ENCODE measurements around the gene FAM222A. TPM values are rescaled to one million over a fixed set of nuclear protein-coding genes. Genes with fewer than 3 reads are reported as not detected.

FAM222A gene
- polyA plus RNA-seq, 1 donor (not counting 4 experiments of a cell fraction or from before 2014, with no cell fraction given): 0.05 TPM

GRCh38 chr12:109697270-109697553 lies 16.4 kb upstream of the FAM222A start:
- H3K27me3 ChIP-seq (ENCODE audit: control insufficient read depth, extremely low read depth, insufficient read depth, low read length): no peaks in the 10 kb centered on the region
- no peaks in the 10 kb centered on the region for H3K4me1 ChIP-seq (ENCODE audit: control insufficient read depth, extremely low read depth, insufficient read depth, low read length)
- no peaks in the 10 kb centered on the region for H3K79me2 ChIP-seq (ENCODE audit: control insufficient read depth, insufficient read depth, low read length)
- H3K9me3 ChIP-seq (ENCODE audit: control insufficient read depth, low read depth, low read length): no peaks in the 10 kb centered on the region
- H3K27ac ChIP-seq (ENCODE audit: control insufficient read depth, insufficient read depth, low read length): no peak overlapping the region
- no peak for TF ChIP-seq EZH2 (IDR thresholded peaks at IDR 0.05; ENCODE audit: low read length)
- TF ChIP-seq, protein P1, sequence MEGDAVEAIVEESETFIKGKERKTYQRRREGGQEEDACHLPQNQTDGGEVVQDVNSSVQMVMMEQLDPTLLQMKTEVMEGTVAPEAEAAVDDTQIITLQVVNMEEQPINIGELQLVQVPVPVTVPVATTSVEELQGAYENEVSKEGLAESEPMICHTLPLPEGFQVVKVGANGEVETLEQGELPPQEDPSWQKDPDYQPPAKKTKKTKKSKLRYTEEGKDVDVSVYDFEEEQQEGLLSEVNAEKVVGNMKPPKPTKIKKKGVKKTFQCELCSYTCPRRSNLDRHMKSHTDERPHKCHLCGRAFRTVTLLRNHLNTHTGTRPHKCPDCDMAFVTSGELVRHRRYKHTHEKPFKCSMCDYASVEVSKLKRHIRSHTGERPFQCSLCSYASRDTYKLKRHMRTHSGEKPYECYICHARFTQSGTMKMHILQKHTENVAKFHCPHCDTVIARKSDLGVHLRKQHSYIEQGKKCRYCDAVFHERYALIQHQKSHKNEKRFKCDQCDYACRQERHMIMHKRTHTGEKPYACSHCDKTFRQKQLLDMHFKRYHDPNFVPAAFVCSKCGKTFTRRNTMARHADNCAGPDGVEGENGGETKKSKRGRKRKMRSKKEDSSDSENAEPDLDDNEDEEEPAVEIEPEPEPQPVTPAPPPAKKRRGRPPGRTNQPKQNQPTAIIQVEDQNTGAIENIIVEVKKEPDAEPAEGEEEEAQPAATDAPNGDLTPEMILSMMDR (optimal IDR thresholded peaks at IDR 0.05 in 1 of 3, IDR thresholded peaks at IDR 0.05 in 1 of 3, conservative IDR thresholded peaks at IDR 0.05 in 1 of 3; ENCODE audit: extremely low read depth in 1 of 3, insufficient read depth in 2 of 3, low read length in 3 of 3): no peak
- H3K4me2 ChIP-seq (ENCODE audit: control insufficient read depth, extremely low read depth, insufficient read depth, low read depth, low read length): no peak overlapping the region
- dilution Hi-C loops (cut with MboI; ENCODE audit: extremely low pct_ligation_motif_present, low sequenced_read_pairs): no loop called here
- no peak overlapping the region for H3K9ac ChIP-seq (ENCODE audit: control insufficient read depth, extremely low read depth, insufficient read depth, low read length)
- FAIRE-seq: no peak
- DNase-seq (ENCODE audit: low read depth, low spot score): no peak
- no peak overlapping the region for H2AFZ ChIP-seq (ENCODE audit: control insufficient read depth, low read length)
- no peaks in the 10 kb centered on the region for H4K20me1 ChIP-seq (ENCODE audit: control insufficient read depth, extremely low read depth, insufficient read depth, low read length)
- H3K36me3 ChIP-seq (ENCODE audit: control insufficient read depth in 2 of 2, extremely low read depth in 1 of 2, insufficient read depth in 2 of 2, low read length in 2 of 2): no peaks in the 10 kb centered on the region
- H3K9me1 ChIP-seq (ENCODE audit: control insufficient read depth, extremely low read depth, insufficient read depth, low read length): no peaks in the 10 kb centered on the region
- H3K4me3 ChIP-seq (ENCODE audit: control insufficient read depth in 2 of 3, extremely low read depth in 1 of 3, insufficient read depth in 2 of 3, low read depth in 1 of 3, low read length in 3 of 3): no peak overlapping the region

DNA sequence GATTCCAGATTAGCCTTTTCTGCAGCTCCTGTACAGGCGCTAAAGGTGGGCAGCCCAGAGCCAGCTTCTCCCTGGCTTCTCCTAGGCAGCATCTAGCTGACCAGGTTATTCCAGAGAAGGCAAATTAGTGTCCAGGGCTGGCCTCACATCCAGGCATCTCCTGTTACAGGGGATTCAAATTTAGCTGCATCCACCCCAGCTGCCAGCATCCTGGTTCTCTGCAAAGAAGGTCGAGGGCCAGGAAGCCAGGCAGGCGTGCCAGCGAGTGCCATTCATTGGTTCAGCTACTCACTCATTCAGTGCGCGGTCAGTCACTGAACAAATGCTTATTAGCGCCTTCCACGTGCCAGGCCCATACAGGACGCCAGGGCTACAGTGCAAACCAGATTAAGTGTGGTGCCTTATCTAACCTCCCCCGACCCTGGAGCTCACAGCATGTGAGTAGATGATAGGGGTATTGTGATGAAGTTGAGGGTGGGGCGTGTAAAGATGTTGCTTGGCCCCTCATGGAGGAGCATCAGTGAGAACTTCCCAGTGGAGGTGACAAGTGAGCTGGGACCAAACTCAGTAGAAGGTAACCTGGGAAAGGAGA lies 15.7 kb upstream of the FAM222A start:
- no peak for FAIRE-seq
- Histone ChIP-seq H2AFZ (ENCODE audit: control insufficient read depth, low read length) (no peak overlapping the region), H3K9me3 (ENCODE audit: control insufficient read depth, low read depth, low read length) (no peaks in the 10 kb centered on the region), H3K36me3 (ENCODE audit: control insufficient read depth in 2 of 2, extremely low read depth in 1 of 2, insufficient read depth in 2 of 2, low read length in 2 of 2) (no peaks in the 10 kb centered on the region), H4K20me1 (ENCODE audit: control insufficient read depth, extremely low read depth, insufficient read depth, low read length) (no peaks in the 10 kb centered on the region), H3K4me1 (ENCODE audit: control insufficient read depth, extremely low read depth, insufficient read depth, low read length) (no peaks in the 10 kb centered on the region), H3K9me1 (ENCODE audit: control insufficient read depth, extremely low read depth, insufficient read depth, low read length) (no peaks in the 10 kb centered on the region), H3K27ac (ENCODE audit: control insufficient read depth, insufficient read depth, low read length) (no peak overlapping the region), H3K27me3 (ENCODE audit: control insufficient read depth, extremely low read depth, insufficient read depth, low read length) (no peaks in the 10 kb centered on the region), H3K4me2 (ENCODE audit: control insufficient read depth, extremely low read depth, insufficient read depth, low read depth, low read length) (no peak overlapping the region), H3K4me3 (ENCODE audit: control insufficient read depth in 2 of 3, extremely low read depth in 1 of 3, insufficient read depth in 2 of 3, low read depth in 1 of 3, low read length in 3 of 3) (no peak overlapping the region), H3K79me2 (ENCODE audit: control insufficient read depth, insufficient read depth, low read length) (no peaks in the 10 kb centered on the region), H3K9ac (ENCODE audit: control insufficient read depth, extremely low read depth, insufficient read depth, low read length) (no peak overlapping the region)
- dilution Hi-C loops (cut with MboI; ENCODE audit: extremely low pct_ligation_motif_present, low sequenced_read_pairs): no loop called here
- no peak for DNase-seq (ENCODE audit: low read depth, low spot score)
- TF ChIP-seq EZH2 (IDR thresholded peaks at IDR 0.05; ENCODE audit: low read length): no peak
- TF ChIP-seq, protein P1 (optimal IDR thresholded peaks at IDR 0.05 in 1 of 3, IDR thresholded peaks at IDR 0.05 in 1 of 3, conservative IDR thresholded peaks at IDR 0.05 in 1 of 3; ENCODE audit: extremely low read depth in 1 of 3, insufficient read depth in 2 of 3, low read length in 3 of 3): no peak

All from keratinocyte (primary cell).